Measurements from ENCODE around the gene LRRC2.
"Not testable (repeated sequence)": the region's sequence is repeated elsewhere in the genome, so short reads cannot be mapped to it uniquely, and the experiment has no call there.

LRRC2 gene

DNA sequence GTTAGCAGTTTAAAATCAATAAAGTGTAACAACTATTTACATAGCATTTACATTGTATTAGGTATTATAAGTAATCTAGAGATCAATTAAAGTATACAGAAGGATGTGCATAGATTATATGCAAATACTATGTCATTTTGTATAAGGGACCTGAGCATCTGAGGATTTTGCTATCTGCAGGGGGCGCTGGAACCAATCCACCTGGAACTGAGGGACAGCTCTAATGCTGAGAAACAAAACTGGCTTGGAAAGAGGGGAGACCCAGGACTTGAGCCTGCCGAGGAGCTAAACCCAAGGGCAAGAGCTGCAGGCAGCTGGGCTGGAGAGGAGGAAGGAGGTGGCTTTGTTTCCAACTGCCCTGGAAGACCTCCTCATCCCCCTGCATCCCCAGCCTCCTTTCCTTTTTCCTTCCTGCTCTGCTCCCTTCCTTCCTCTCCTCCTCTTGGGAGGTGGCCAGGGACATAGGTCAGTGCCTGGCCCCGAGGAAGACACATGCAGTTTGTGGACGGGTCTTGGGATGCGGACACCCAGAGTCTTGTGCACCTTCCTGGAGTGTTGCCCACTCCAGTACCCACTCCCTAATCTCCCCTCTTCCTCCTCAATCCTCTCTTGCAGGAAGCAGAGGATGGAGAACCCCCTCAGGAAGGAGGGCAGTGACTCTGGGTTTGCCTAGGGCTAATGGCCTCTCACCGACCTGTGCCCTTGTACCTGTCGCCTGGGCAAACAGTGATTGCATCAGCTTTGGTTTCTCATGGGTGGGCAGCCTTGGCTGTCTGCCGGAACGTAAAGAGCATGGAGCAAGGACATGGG, 69.2 kb downstream of the LRRC2 start:
- DNase-seq (ENCODE audit: low read depth): peak; percentile 4

DNA sequence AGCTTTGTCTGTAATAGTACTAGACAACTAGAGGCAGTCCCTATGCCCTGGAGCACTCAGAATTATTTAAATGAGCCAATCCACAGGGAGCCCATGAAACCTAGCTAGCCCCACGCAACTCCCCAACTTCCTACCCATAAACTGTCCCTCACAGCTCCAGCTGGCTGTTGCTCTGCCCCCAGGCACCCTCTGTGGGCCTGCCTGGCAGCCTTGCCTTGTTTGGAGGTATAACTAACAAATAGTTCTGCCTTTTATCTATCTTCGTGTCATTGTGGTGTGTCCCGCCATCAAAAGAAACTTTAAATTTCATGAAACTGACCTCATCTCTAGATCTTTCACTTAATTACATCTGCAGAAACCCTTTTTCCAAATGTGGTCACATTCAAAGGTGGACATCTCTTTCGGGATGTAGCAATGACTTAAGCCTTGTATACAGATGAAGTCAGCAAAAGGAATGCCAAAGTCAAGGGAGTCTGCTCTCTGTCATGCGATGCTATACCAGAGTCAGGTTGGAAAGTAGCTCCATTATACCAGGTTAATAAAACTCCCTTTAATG, 70.1 kb downstream of the LRRC2 start:
- DNase-seq (ENCODE audit: low read depth): no peak

DNA sequence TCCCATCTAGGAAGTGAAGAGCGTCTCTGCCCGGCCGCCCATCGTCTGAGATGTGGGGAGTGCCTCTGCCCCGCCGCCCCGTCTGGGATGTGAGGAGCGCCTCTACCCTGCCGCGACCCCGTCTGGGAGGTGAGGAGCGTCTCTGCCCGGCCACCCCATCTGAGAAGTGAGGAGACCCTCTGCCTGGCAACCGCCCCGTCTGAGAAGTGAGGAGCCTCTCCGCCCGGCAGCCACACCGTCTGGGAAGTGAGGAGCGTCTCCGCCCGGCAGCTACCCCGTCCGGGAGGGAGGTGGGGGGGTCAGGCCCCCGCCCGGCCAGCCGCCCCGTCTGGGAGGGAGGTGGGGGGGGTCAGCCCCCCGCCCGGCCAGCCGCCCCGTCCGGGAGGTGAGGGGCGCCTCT, 71.6 kb downstream of the LRRC2 start:
- DNase-seq (ENCODE audit: low read depth): not testable (repeated sequence)

DNA sequence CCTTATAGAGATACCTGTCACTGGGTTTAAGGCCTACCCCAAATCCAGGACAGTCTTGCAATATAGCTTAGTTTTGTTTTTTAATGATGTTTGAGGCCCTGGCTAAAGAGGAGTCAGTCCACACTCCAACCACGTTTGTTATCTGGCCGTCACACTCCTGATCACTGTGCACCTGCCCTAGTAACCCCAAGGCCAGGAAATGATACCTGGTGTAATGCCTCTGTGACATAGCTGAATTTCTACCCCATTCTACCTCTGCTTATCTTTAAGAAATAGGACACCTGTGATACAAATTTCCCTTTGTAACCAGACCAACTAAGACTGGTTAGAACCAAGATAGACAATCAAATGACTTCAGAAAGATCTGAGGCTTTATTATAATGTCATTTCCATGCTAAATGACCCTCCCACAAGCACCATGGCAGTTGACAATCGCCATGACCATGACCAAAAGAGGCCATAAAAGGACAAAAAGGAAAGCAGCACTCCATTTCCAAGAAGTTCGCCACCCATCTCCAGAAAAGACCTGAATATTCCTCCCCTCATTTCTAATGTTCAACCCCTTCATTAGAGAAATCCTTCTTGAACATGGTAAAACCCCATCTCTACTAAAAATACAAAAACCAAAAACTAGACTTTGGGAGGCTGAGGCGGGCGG, 73.1 kb downstream of the LRRC2 start:
- no peak for DNase-seq (ENCODE audit: low read depth)

DNA sequence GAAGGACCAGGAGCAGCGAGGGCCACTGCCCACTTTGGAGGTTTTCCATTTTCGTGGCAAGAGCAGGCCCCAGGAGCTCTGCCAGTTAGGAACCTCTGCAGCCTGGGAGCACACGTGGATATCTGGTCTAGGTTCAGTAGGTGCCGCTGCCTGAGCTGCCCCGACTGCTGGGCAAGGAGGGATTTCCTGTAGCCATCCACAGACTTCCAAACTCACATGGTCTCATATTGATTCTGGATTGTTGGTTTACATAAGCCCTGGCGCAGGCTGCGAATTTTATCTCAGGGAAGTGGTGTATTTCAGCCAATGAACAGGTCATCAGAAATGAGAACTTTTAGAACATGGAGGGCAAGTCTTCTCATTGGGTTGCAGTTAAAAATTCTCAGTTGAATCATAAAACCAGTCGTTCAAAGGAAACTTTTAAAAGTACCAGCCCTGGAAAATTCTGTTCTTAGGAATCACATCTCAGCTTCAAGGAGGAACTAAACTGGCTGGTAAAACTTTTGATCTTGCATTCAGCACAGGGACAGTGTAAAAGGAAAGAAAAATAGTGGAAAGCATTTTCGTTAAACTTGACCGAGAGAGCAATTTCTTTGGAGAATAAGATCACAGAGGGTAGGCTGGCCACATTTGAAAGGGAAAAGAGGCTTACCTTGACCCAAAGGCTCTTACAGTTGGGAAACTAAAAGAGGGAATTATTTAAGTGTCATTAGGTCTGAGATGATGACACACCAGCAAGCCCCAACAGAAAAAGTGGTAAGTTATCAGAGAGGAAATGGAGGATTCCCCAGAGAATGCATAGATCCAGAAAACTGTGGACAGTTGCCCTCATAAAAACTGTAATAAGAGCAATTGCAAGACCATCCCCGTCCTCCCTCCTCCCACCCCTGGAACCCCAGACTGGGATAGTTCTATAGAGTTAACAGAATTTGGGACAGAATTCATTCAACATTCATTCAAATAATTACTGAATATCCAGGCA, 74.7 kb downstream of the LRRC2 start:
- DNase-seq (ENCODE audit: low read depth): no peak

DNA sequence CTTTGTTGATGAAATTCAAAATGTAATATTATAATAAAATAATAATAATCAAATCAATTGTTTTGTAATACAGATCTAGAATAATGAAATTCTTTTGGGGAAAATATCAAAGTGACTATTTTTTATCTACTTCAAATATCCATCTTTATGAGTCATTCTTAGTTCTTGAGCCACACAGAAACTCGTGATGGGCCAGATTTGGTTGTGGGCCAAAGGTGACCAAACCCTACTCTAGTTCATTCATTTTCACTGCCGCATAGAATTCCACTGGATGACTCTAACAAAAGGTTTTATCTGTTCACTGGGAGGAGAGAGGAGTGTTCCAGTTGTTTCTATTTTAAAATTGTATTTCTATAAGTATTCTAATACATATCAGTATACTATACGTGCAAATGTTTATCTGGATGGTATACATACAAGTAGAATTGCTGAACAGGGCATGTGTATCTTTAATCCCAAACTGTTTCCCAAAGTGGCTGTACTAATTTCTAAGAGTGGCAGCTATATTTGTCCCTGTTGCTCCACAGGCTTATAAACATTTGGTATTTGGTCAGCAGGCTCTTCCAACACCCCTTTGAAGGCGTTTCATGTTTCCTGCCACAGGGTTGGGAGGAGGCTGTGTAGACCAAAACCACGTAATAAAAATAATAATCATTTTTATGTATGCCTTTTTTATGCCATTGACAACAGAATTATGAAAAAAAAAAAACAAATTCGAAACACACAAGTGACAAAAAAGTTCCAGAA, 75.6 kb downstream of the LRRC2 start:
- no peak for DNase-seq (ENCODE audit: low read depth)

DNA sequence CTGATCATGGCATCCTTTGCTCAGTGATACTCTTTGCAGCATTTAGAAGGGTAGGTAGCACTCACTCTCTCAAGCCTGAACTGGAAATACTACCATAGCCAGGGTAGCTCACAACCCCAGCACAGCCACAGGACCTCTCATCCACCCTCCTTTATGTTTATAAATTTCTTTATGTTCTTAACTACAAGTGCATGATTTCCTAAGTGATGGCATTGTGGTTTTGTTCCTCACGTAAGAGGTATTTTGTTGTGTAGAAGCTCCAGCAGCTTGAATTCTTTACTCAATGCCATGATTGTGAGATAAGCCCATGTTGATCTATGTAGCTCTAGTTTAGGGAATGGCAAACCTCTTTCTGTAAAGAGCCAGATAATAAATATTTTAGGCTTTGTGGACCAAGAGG, 76.2 kb downstream of the LRRC2 start:
- no peak for DNase-seq (ENCODE audit: low read depth)

DNA sequence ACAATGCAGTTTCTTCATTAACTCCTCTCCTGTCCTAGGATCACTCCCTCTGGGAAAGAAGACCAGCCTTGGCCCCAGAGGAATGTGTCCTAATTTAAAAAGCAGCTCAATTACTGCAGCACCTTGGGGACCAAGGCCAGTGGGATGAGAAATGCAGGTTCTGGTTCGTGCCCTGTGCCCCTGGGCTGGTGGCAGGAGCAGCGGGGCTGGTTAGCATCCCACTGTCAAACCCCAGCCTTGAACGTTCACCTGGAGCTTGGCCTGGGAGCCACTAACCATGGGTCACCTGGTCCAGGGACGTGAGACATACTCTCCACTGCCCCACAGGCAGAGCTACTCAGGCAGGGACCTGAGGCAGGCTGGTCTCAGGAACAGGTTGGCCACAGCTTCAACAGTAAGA, 76.7 kb downstream of the LRRC2 start:
- DNase-seq (ENCODE audit: low read depth): no peak

DNA sequence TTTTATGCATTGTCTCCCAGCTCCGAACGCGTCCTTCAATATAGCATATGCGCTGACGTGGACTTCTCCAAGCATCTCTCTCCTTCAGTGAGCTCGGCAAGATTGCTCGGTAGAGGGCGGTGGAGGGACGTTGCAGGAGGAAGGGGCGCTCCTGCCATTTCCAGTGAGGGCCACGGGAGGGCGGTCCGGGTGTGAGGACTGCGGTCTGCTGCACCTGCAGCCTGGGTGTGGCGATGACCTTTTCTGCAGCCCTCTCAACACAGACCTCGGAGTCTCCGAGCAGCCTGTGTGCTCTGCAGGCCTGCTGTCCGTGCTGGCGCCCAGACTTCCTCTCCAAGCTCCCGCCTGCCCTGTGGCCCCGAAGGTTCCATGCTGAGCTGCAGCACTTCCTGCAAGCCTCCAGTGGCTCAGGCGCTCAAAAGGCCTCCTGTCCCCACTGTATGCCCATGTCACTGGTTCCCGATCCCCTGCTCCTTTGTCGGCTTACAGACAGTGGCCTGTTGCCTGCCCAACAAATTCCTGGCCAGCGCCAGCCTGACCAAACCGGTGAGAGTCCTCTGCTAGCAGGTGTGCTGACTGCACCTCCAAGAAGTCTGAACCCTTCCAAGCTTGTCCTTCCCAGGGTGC, 77.3 kb downstream of the LRRC2 start:
- DNase-seq (ENCODE audit: low read depth): peak; percentile 74

DNA sequence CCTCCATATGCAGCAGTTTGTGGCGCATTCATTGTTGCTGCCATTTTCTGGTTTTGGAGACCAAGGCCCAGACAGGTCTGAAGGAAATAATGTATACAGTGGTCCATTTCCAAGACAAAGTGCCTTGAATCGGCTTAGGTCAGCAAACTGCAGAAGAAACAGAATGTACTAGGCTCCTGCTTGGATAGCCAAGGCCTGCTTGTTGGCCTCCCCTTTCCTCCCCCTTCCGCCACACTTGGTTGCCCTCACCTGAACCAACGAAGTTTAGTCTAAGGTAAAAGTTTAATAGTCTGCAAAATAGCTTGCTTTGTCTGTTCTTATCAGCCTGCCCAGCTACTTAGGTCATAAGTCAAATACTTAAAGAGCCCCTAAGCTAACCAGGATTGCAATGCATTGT, 80.3 kb downstream of the LRRC2 start:
- no peak for DNase-seq (ENCODE audit: low read depth)

DNA sequence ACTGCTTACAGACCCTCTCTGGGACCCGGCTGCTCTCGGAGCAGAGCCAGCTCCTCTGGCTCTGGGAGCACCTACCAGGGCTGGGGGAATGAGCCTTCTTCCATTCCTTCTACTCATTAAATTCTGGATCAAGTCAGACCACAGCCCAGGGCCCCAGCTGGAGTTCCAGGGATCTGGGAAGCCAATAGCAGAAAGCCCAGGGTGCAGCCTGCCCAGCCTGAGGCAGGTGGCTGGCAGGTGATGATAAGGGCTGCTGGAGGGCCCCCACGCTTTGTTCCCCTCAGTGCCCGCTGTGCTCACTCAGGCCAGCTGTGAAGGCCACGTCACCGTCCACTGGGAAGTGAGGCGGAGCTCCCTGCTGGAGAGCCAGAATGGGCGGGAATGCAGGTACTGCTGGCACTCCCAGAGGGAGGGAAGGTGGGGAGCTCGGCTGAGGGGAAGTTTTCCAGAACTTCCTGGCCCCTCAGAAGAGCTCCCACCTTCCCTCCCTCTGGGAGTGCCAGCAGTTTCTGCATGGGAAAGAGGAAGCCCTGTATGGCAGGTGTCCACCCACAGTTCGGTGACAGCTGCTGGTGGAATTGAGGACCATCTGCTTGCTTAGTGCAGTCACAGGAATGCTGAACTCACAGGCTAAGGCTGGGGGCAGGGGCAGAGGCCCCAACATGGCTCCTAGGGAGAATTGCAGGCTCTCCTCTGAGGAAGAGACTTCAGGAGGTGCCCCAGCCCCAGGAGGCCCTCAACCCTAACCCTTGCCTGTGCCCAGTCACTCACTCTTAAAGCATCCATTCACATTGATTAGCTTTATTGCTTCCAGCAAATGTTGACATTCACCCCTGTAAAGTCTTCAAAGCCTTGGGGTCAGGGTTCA, 81.0 kb downstream of the LRRC2 start:
- DNase-seq (ENCODE audit: low read depth): no peak

DNA sequence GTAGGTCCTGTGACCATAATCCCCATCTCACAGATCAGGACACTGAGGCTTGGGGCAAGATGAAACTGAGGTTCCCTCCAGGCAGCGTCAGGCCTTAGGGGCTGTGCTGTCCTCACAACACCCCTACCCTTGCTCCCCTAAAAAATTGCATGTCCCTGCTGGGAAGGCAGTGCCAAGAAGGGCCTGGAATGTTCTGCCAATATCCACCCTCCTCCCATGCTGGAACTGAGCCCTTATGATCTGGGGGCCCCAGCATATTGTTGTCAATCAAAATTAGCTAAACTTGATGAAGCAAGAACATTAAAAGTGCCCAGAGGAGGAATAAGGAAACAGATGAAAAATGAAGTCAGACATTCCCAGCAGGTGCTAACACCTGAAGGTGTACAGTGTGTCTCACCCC, 81.7 kb downstream of the LRRC2 start:
- DNase-seq (ENCODE audit: low read depth): no peak

DNA sequence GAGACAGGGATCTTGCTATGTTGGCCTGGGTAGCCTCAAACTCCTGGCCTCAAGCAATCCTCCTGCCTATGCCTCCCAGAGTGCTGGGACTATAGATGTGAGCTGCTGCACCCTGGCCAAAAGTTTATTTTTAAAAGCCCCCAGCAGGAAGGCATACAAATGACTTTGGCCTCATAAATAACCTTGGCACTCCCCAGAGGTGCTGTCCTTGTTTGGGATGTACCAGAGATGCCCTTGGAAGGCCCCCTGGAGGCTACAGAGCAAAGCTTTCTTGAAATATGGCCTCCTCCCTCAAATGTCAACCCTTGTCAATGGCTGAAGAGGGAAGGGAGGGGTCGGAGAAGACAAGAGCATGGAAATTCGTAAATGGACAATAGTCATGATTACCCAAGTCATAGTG, 82.3 kb downstream of the LRRC2 start:
- no peak for DNase-seq (ENCODE audit: low read depth)

DNA sequence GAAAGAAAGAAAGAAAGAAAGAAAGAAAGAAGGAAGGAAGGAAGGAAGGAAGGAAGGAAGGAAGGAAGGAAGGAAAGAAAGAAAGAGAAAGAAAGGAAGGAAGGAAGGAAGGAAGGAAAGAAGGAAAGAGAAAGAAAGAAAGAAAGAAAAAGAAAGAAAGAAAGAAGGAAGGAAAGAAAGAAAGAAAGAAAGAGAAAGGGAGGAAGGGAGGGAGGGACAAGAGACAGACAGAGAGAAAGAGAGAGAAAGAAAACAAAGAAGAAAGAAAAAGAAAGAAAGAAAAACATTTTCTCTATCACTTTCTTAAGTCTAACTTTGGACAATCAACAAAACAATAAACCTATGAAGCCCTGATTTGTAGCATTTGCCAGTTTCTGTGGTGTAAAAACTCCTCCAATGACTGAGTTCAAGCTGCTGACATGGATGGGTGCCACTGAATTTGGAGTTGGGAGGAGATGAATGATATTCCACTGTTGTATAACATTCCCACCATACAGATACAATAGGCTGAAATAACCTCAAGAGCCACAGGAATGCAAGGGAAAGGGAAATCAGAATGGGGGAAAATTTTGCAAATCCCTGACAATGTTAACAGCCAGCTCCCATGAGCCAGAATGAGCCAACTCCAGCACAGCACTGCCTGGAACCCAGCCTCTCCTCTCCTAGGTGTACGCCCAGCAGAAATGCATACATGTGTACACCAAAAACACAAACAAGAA, 83.3 kb downstream of the LRRC2 start:
- DNase-seq (ENCODE audit: low read depth): no peak

DNA sequence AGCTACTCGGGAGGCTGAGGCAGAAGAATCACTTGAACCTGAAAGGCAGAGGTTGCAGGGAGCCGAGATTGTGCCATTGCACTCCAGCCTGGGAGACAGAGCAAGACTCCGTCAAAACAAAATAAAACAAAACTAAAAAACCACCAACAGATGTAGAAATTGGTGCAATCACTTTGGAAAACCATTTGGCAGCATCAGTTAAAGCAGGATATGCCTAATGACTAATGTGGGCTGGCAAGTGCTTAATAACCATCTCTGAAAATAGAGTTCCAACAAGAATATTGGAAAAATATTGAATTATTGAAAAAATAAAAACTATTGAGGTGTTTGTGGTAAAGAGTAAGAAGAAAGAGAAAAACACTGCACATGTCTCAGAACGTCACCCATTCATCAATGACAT, 84.5 kb downstream of the LRRC2 start:
- DNase-seq (ENCODE audit: low read depth): no peak

DNA sequence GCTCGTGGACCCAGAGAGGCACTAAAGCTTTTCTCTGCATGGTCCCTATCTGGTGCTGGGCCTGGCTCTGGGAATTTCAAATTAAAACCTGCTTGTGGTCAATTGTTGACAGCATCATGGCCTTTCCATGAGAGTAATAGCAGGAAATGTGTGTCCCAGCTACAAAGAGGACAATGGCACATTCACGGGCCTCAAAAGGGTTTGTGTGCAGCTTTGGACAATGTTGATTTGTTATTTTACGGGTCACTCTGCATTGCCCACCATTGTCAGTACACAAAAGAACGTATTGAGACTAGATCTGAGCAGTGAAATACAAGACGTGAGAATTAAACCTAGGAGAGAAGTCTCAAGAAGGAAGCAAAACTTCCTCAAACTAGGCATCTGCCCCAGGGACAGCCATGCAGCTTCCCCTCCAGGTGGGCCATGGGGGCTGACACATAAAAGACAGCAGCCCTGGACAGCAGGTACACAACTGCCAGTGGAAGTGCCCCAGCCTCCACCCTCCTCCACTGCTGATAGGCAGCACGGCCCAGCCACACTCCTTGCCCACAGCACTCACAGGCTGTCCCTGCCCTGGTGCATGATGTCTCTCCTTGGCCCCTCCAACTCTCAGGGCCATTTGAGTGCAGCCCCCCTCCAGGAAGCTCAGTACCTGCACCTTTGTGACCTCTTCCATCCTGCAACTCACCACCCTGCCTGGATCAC, 85.5 kb downstream of the LRRC2 start:
- no peak for DNase-seq (ENCODE audit: low read depth)

DNA sequence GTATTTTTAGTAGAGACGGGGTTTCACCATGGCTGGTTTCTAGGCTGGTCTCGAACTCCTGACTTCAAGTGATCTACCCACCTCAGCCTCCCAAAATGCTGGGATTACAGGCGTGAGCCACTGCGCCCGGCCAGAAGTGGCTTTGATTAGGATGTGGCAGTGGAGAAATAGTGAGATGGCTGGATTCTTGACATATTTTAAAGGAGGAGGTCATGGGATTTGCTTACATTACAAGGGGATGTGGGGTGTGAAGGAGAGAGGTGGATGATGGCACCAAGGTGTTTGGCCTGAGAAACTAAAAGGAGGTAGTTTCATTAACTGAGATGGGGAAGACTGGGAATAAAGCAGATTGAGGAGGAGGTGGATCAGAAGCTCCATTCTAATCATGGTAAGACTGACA, 86.4 kb downstream of the LRRC2 start:
- no peak for DNase-seq (ENCODE audit: low read depth)

DNA sequence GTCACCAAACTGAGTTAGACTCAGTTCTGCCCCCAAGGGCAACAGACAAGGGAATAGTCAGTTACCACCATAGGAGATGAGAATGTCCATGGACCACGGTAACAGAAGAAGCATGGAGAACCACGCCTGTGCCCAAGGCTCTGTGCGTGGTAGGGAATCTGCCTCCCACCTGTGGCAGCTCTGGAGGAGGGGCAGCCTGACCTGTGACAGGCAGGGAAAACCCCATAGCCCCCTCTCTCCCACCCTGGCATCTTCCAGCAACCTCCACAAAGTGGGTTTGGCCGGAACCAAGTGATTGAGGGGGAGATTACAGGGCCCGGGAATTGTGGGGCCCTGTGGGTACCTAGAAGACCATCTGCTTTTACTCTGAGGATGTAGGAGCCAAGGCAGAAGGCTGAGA, 87.1 kb downstream of the LRRC2 start:
- DNase-seq (ENCODE audit: low read depth): no peak

DNA sequence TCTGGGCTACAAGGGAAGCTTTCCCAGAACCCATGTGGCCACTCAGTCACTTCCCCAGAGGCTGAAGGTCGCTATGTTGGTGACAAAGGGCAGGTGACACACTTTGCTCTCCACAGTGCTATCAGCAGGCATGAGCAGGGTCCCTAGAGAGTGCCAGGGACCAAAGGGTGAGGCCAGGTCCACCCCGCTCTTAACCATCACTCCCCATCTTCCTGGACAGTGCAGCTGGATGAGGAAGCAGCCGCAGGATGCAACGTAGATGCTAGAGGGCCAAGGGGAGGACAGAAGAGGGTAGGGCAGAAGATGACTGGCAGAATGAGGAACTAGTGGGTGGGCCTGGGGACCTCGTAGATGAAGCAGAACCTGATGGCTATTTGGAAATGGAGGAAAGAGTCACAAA, 87.8 kb downstream of the LRRC2 start:
- DNase-seq (ENCODE audit: low read depth): no peak
